Measurements from ENCODE around the gene LGR6.
"Not testable (repeated sequence)": the region's sequence is repeated elsewhere in the genome, so short reads cannot be mapped to it uniquely, and the experiment has no call there.

LGR6 gene

GRCh38 chr1:202180751-202181139 lies 12.9 kb upstream of the LGR6 start:
- not testable (repeated sequence) for DNase-seq

GRCh38 chr1:202181586-202181985 lies 12.0 kb upstream of the LGR6 start:
- DNase-seq, result no peak

- no peak for DNase-seq
Observed at GRCh38 chr1:202182040-202182877, 11.3 kb upstream of the LGR6 start.

GRCh38 chr1:202184750-202185460 lies 8.7 kb upstream of the LGR6 start:
- DNase-seq, result peak; percentile 83

- DNase-seq, result no peak
Observed at GRCh38 chr1:202186327-202186726, 7.3 kb upstream of the LGR6 start.

GRCh38 chr1:202187041-202187671 lies 6.4 kb upstream of the LGR6 start:
- DNase-seq, result no peak

- DNase-seq, result no peak
Observed at GRCh38 chr1:202187697-202188407, 5.7 kb upstream of the LGR6 start.

GRCh38 chr1:202189001-202189790 lies 4.4 kb upstream of the LGR6 start:
- DNase-seq, result peak; percentile 51

GRCh38 chr1:202189918-202190715 lies 3.5 kb upstream of the LGR6 start:
- DNase-seq, result no peak

GRCh38 chr1:202191391-202191790 lies 2.2 kb upstream of the LGR6 start:
- DNase-seq, result not testable (repeated sequence)

GRCh38 chr1:202192770-202193613 lies 607 bp upstream of the LGR6 start:
- peak; percentile 36 for DNase-seq

- no peak for DNase-seq
Observed at GRCh38 chr1:202194328-202194648, 689 bp downstream of the LGR6 start.

- no peak for DNase-seq
Observed at GRCh38 chr1:202197653-202198365, 4.2 kb downstream of the LGR6 start.

- DNase-seq, result no peak
Observed at GRCh38 chr1:202198366-202198724, 4.7 kb downstream of the LGR6 start.

- DNase-seq, result no peak
Observed at GRCh38 chr1:202199040-202199889, 5.7 kb downstream of the LGR6 start.

GRCh38 chr1:202200112-202200548 lies 6.5 kb downstream of the LGR6 start:
- no peak for DNase-seq

GRCh38 chr1:202200669-202201068 lies 7.1 kb downstream of the LGR6 start:
- DNase-seq, result no peak

GRCh38 chr1:202201266-202201665 lies 7.7 kb downstream of the LGR6 start:
- DNase-seq, result no peak

GRCh38 chr1:202201971-202202370 lies 8.4 kb downstream of the LGR6 start:
- no peak for DNase-seq

All from fibroblast of skin of right biceps (primary cell).